GM23248 (cell line): ENCODE measurements around the gene NR1D2. TPM values are rescaled to one million over a fixed set of nuclear protein-coding genes. Genes with fewer than 3 reads are reported as not detected.

ENCODE experiments used
- DNase-seq: peaks from one replicate; pipeline ENCODE4 v3.0.0-alpha.2; 2015
- H2AFZ ChIP-seq: fragments of 200-600 bp; sonication (generic); 2 replicates; pipeline ENCODE4 v1.6.1; 2016; ENCODE audit warnings: antibody characterized with exemption
- H3F3A ChIP-seq: fragments of 200-600 bp; sonication (generic); 2 replicates; pipeline ENCODE4 v1.6.1; 2016; ENCODE audit warnings: mild to moderate bottlenecking, antibody characterized with exemption, mixed run types; ENCODE audit not compliant: insufficient read depth
- H3K27ac ChIP-seq: fragments of 200-600 bp; sonication (generic); 2 replicates; pipeline ENCODE4 v1.5.1; 2016; ENCODE audit warnings: mild to moderate bottlenecking
- H3K27me3 ChIP-seq: fragments of 200-600 bp; sonication (generic); replicated peaks from 2 replicates; pipeline ENCODE4 v1.6.1; 2016; ENCODE audit warnings: mild to moderate bottlenecking; ENCODE audit not compliant: insufficient read depth
- H3K36me3 ChIP-seq: fragments of 200-600 bp; sonication (generic); 2 replicates; pipeline ENCODE4 v1.6.1; 2016; ENCODE audit warnings: low read depth, mild to moderate bottlenecking
- H3K4me1 ChIP-seq: fragments of 200-600 bp; sonication (generic); 2 replicates; pipeline ENCODE4 v1.6.1; 2016; ENCODE audit warnings: mild to moderate bottlenecking; ENCODE audit not compliant: insufficient read depth
- H3K4me2 ChIP-seq: fragments of 200-600 bp; sonication (generic); one replicate; pipeline ENCODE4 v1.6.1; 2016; ENCODE audit warnings: mild to moderate bottlenecking; ENCODE audit not compliant: unreplicated experiment
- H3K4me3 ChIP-seq: fragments of 200-600 bp; sonication (generic); 2 replicates; pipeline ENCODE4 v1.5.1; 2016; ENCODE audit warnings: mild to moderate bottlenecking
- H3K79me2 ChIP-seq: fragments of 200-600 bp; sonication (generic); 2 replicates; pipeline ENCODE4 v1.6.1; 2016; ENCODE audit warnings: mild to moderate bottlenecking; ENCODE audit not compliant: insufficient read depth
- H3K9ac ChIP-seq: fragments of 200-600 bp; sonication (generic); 2 replicates; pipeline ENCODE4 v1.6.1; 2016; ENCODE audit warnings: mild to moderate bottlenecking
- H3K9me2 ChIP-seq: fragments of 200-600 bp; sonication (generic); 2 replicates; pipeline ENCODE4 v1.6.1; 2016; ENCODE audit warnings: mixed run types, mild to moderate bottlenecking, moderate library complexity; ENCODE audit not compliant: insufficient read depth
- H3K9me3 ChIP-seq: fragments of 200-600 bp; sonication (generic); one replicate; pipeline ENCODE4 v1.6.1; 2017; ENCODE audit warnings: low read depth
- H4K20me1 ChIP-seq: fragments of 200-600 bp; sonication (generic); 2 replicates; pipeline ENCODE4 v1.6.0; 2016; ENCODE audit not compliant: insufficient read depth
- EZH2 ChIP-seq: fragments of 200-600 bp; sonication (generic); IDR thresholded peaks from 2 replicates; pipeline ENCODE4 v1.6.1; 2018; ENCODE audit warnings: antibody characterized with exemption, mild to moderate bottlenecking; ENCODE audit not compliant: insufficient read depth, poor library complexity, severe bottlenecking
- EZH2phosphoT487 ChIP-seq: fragments of 200-600 bp; sonication (generic); IDR thresholded peaks from 2 replicates; pipeline ENCODE4 v1.6.1; 2018; ENCODE audit warnings: antibody characterized with exemption, moderate library complexity, mild to moderate bottlenecking, low read depth; ENCODE audit not compliant: insufficient read depth
- WGBS, 2 experiments: methylation state at CpG; one replicate each; pipeline ENCODE4 v1.1.6; 2015 to 2017; ENCODE audit warnings: low lambda C conversion rate in 2 of 2, low coverage in 1 of 2; ENCODE audit errors: missing lambda C conversion rate in 2 of 2; 5-methylcytosine and 5-hydroxymethylcytosine counted together
- in situ Hi-C: fragments of 300-500 bp; cut with MboI; formaldehyde crosslinking; loops from 2 replicates; pipeline ENCODE4 v1.15.0; 2020
- polyA plus RNA-seq: library from polyadenylated mRNA; unstranded; fragments of >200 nt; fragmentation: Nextera tagmentation; extraction: Ambion mirVana; gene quantifications from 2 replicates; pipeline ENCODE4 v1.2.1, GENCODE V29; 2016
- total RNA-seq: library from RNA; depleted of rRNA; stranded (reverse); fragments of >200 nt; shearing (Covaris generic); gene quantifications from 2 replicates; pipeline ENCODE4 v1.2.3, GENCODE V29; 2014

NR1D2 gene
- total and polyA plus RNA-seq, 2 experiments from 2014 or later, result 7.8 to 13.0 TPM

GRCh38 chr3:23926246-23926645 lies 18.8 kb upstream of the NR1D2 start:
- Histone ChIP-seq H3K27ac (no peak overlapping the region), H3F3A (peaks cover 26% of the 10 kb centered on the region), H3K4me2 (no peak overlapping the region), H3K36me3 (no peaks in the 10 kb centered on the region), H3K9ac (no peak overlapping the region), H2AFZ (no peak overlapping the region), H3K9me3 (no peaks in the 10 kb centered on the region), H3K79me2 (no peaks in the 10 kb centered on the region), H4K20me1 (no peaks in the 10 kb centered on the region), H3K27me3 (no peaks in the 10 kb centered on the region), H3K4me3 (no peak overlapping the region), H3K9me2 (no peaks in the 10 kb centered on the region), H3K4me1 (peaks cover 7% of the 10 kb centered on the region)
- no peak for TF ChIP-seq EZH2phosphoT487
- no peak for TF ChIP-seq EZH2
- DNase-seq, result no peak
- in situ Hi-C loops, result no loop called here
- 94 to 97% methylated on average over 7 of the region's 7 CpGs for WGBS, 2 experiments

GRCh38 chr3:23926736-23927135 lies 18.4 kb upstream of the NR1D2 start:
- Histone ChIP-seq H3K27me3 (no peaks in the 10 kb centered on the region), H3K36me3 (no peaks in the 10 kb centered on the region), H3K9me2 (no peaks in the 10 kb centered on the region), H3F3A (peaks cover 22% of the 10 kb centered on the region; the same call in 1 of the 2 replicates), H3K9ac (no peak overlapping the region), H3K4me3 (no peak overlapping the region), H3K4me2 (no peak overlapping the region), H3K27ac (no peak overlapping the region), H4K20me1 (no peaks in the 10 kb centered on the region), H3K79me2 (no peaks in the 10 kb centered on the region), H2AFZ (no peak overlapping the region), H3K4me1 (peaks cover 7% of the 10 kb centered on the region), H3K9me3 (no peaks in the 10 kb centered on the region)
- in situ Hi-C loops, result no loop called here
- 64 to 68% methylated on average over 3 of the region's 3 CpGs for WGBS, 2 experiments
- DNase-seq, result no peak
- TF ChIP-seq EZH2, result no peak
- TF ChIP-seq EZH2phosphoT487, result no peak

GRCh38 chr3:23928524-23928923 lies 16.6 kb upstream of the NR1D2 start:
- H3K27me3 ChIP-seq, result no peaks in the 10 kb centered on the region
- H4K20me1 ChIP-seq, result no peaks in the 10 kb centered on the region
- no peak overlapping the region for H3K4me2 ChIP-seq
- peaks cover 7% of the 10 kb centered on the region for H3K4me1 ChIP-seq
- no peaks in the 10 kb centered on the region for H3K36me3 ChIP-seq
- TF ChIP-seq EZH2phosphoT487 (no peak), EZH2 (no peak)
- in situ Hi-C loops, result no loop called here
- no peak for DNase-seq
- H3K27ac ChIP-seq, result no peak overlapping the region
- H3K79me2 ChIP-seq, result no peaks in the 10 kb centered on the region
- H3K9ac ChIP-seq, result no peak overlapping the region
- H3F3A ChIP-seq, result 0 out of 2 replicates have a peak, but pooled peaks cover 11% of the 10 kb centered on the region
- WGBS, 2 experiments, result 90 to 96% methylated on average over 8 of the region's 8 CpGs
- no peaks in the 10 kb centered on the region for H3K9me3 ChIP-seq
- H3K4me3 ChIP-seq, result no peak overlapping the region
- H3K9me2 ChIP-seq, result no peaks in the 10 kb centered on the region
- H2AFZ ChIP-seq, result no peak overlapping the region

- H3K4me1 ChIP-seq, result peaks cover 7% of the 10 kb centered on the region
- no peak overlapping the region for H3K4me3 ChIP-seq
- H3K79me2 ChIP-seq, result no peaks in the 10 kb centered on the region
- H3K27ac ChIP-seq, result no peak overlapping the region
- H2AFZ ChIP-seq, result no peak overlapping the region
- no peak overlapping the region for H3K9ac ChIP-seq
- no peaks in the 10 kb centered on the region for H3K27me3 ChIP-seq
- TF ChIP-seq EZH2phosphoT487, result no peak
- TF ChIP-seq EZH2, result no peak
- no peaks in the 10 kb centered on the region for H3K36me3 ChIP-seq
- H3K9me2 ChIP-seq, result no peaks in the 10 kb centered on the region
- no peaks in the 10 kb centered on the region for H3K9me3 ChIP-seq
- in situ Hi-C loops, result no loop called here
- H3F3A ChIP-seq, result 0 out of 2 replicates have a peak, but pooled peaks cover 5% of the 10 kb centered on the region
- WGBS, 2 experiments, result 80% methylated on average over 3 of the region's 3 CpGs
- no peaks in the 10 kb centered on the region for H4K20me1 ChIP-seq
- DNase-seq, result no peak
- no peak overlapping the region for H3K4me2 ChIP-seq
Measured at GRCh38 chr3:23931597-23931996, 13.5 kb upstream of the NR1D2 start.

- Histone ChIP-seq H4K20me1 (no peaks in the 10 kb centered on the region), H3K4me2 (no peak overlapping the region), H3F3A (0 out of 2 replicates have a peak, but pooled peaks cover 2% of the 10 kb centered on the region), H3K27me3 (no peaks in the 10 kb centered on the region), H3K9ac (no peak overlapping the region), H3K9me3 (no peaks in the 10 kb centered on the region), H3K4me3 (no peak overlapping the region), H3K4me1 (peaks cover 1% of the 10 kb centered on the region; the same call in 1 of the 2 replicates), H3K9me2 (no peaks in the 10 kb centered on the region), H3K27ac (no peak overlapping the region), H2AFZ (no peak overlapping the region), H3K79me2 (no peaks in the 10 kb centered on the region), H3K36me3 (no peaks in the 10 kb centered on the region)
- 94 to 98% methylated on average over 4 of the region's 4 CpGs for WGBS, 2 experiments
- in situ Hi-C loops, result no loop called here
- TF ChIP-seq EZH2, result no peak
- no peak for TF ChIP-seq EZH2phosphoT487
- no peak for DNase-seq
Measured at GRCh38 chr3:23932571-23932970, 12.5 kb upstream of the NR1D2 start.
